Measurements from ENCODE around the gene MYH6. TPM values are rescaled to one million over a fixed set of nuclear protein-coding genes. Genes with fewer than 3 reads are reported as not detected.

Gene MYH6
- total RNA-seq, 1 experiment from 2014 or later: 0.09 TPM

GRCh38 chr14:23423657-23424056 lies 15.6 kb upstream of the MYH6 start:
- H3K36me3 Mint-ChIP-seq: no peaks in the 10 kb centered on the region
- no peak overlapping the region for H3K4me3 Mint-ChIP-seq
- H3K9me3 Mint-ChIP-seq: peaks cover 7% of the 10 kb centered on the region
- ChIA-PET POLR2A (no interaction called here), CTCF (interaction anchor here (0.9 to 1.4 kb wide), 4 partner anchors 10 to 208 kb away, joined by 3 to 4 read pairs (median 3); partner anchors contain the start of gene SLC22A17)
- ATAC-seq (no peak), DNase-seq (ENCODE audit: low spot score) (no peak)
- H3K27me3 Mint-ChIP-seq (ENCODE audit: low read depth): peaks cover 36% of the 10 kb centered on the region
- TF ChIP-seq ZNF512 (CRISPR knock-in tag; IDR thresholded peaks at IDR 0.05; ENCODE audit: borderline replicate concordance): no peak
- TF ChIP-seq NR2C2 (CRISPR knock-in tag; IDR thresholded peaks at IDR 0.05): no peak
- TF ChIP-seq FOXP1 (CRISPR knock-in tag; IDR thresholded peaks at IDR 0.05; ENCODE audit: borderline replicate concordance): no peak
- no peak for TF ChIP-seq IRF2 (CRISPR knock-in tag; IDR thresholded peaks at IDR 0.05; ENCODE audit: borderline replicate concordance, low read depth)
- TF ChIP-seq FOXK1 (CRISPR knock-in tag; IDR thresholded peaks at IDR 0.05): no peak
- TF ChIP-seq STAT6 (CRISPR knock-in tag; conservative IDR thresholded peaks at IDR 0.05; ENCODE audit: low read depth): no peak
- TF ChIP-seq ATF3 (CRISPR knock-in tag; conservative IDR thresholded peaks at IDR 0.05): no peak
- TF ChIP-seq ESRRA (CRISPR knock-in tag; IDR thresholded peaks at IDR 0.05; ENCODE audit: borderline replicate concordance): no peak
- no peak for TF ChIP-seq NFYB (CRISPR knock-in tag; conservative IDR thresholded peaks at IDR 0.05; ENCODE audit: low read depth)
- no peak overlapping the region for H3K27ac Mint-ChIP-seq
- no peaks in the 10 kb centered on the region for H3K4me1 Mint-ChIP-seq

GRCh38 chr14:23421594-23421993 lies 13.5 kb upstream of the MYH6 start:
- no peaks in the 10 kb centered on the region for H3K36me3 Mint-ChIP-seq
- DNase-seq (ENCODE audit: low spot score) (no peak), ATAC-seq (no peak)
- CTCF ChIA-PET: interaction anchor here (0.9 to 2.6 kb wide), 2 partner anchors 35 to 42 kb away, joined by 4 to 10 read pairs; no protein-coding TSS in a partner anchor
- no peak for TF ChIP-seq ZNF263 (CRISPR knock-in tag; IDR thresholded peaks at IDR 0.05; ENCODE audit: low read depth)
- no peak for TF ChIP-seq GTF2I (CRISPR knock-in tag; conservative IDR thresholded peaks at IDR 0.05)
- no peak for TF ChIP-seq ZNF121 (CRISPR knock-in tag; IDR thresholded peaks at IDR 0.05)
- TF ChIP-seq ZMAT4 (CRISPR knock-in tag; IDR thresholded peaks at IDR 0.05): no peak
- TF ChIP-seq E2F5 (CRISPR knock-in tag; IDR thresholded peaks at IDR 0.05): no peak
- TF ChIP-seq ZNF232 (CRISPR knock-in tag; IDR thresholded peaks at IDR 0.05): no peak
- no peak for TF ChIP-seq PRRX2 (CRISPR knock-in tag; IDR thresholded peaks at IDR 0.05)
- TF ChIP-seq NR2C2 (CRISPR knock-in tag; IDR thresholded peaks at IDR 0.05): no peak
- TF ChIP-seq ATF6 (CRISPR knock-in tag; IDR thresholded peaks at IDR 0.05): no peak
- no peak for TF ChIP-seq USF2 (CRISPR knock-in tag; IDR thresholded peaks at IDR 0.05)
- TF ChIP-seq ZNF416 (CRISPR knock-in tag; IDR thresholded peaks at IDR 0.05): no peak
- TF ChIP-seq NR3C1 (CRISPR knock-in tag; conservative IDR thresholded peaks at IDR 0.05; ENCODE audit: low read depth): no peak
- no peak for TF ChIP-seq FOXK1 (CRISPR knock-in tag; IDR thresholded peaks at IDR 0.05)
- no peak for TF ChIP-seq TP53 (CRISPR knock-in tag; IDR thresholded peaks at IDR 0.05)
- no peak for TF ChIP-seq ZNF138 (CRISPR knock-in tag; conservative IDR thresholded peaks at IDR 0.05)
- no peak for TF ChIP-seq SMAD4 (CRISPR knock-in tag; IDR thresholded peaks at IDR 0.05)
- no peak for TF ChIP-seq ZNF219 (CRISPR knock-in tag; IDR thresholded peaks at IDR 0.05; ENCODE audit: borderline replicate concordance)
- no peak for TF ChIP-seq TCF7 (CRISPR knock-in tag; IDR thresholded peaks at IDR 0.05; ENCODE audit: low read depth)
- TF ChIP-seq USF1 (CRISPR knock-in tag; IDR thresholded peaks at IDR 0.05): no peak
- H3K4me3 Mint-ChIP-seq: no peak overlapping the region
- H3K27ac Mint-ChIP-seq: no peak overlapping the region
- peaks cover 7% of the 10 kb centered on the region for H3K9me3 Mint-ChIP-seq
- no peaks in the 10 kb centered on the region for H3K4me1 Mint-ChIP-seq
- H3K27me3 Mint-ChIP-seq (ENCODE audit: low read depth): peaks cover 23% of the 10 kb centered on the region
- POLR2A ChIA-PET: no interaction called here
